HG02610 (cell line): Measurements from ENCODE around the gene PCSK5.

Experiments
- ATAC-seq: cut with Tn5 transposase; IDR thresholded peaks from one replicate; pipeline ENCODE4 v1.9.1; 2021; ENCODE audit warnings: mild to moderate bottlenecking, moderate library complexity; ENCODE audit not compliant: unreplicated experiment

Gene PCSK5

GRCh38 chr9:75918909-75919308 lies 28.4 kb downstream of the PCSK5 start:
- ATAC-seq: no peak

- no peak for ATAC-seq
These were observed 31.1 kb downstream of the PCSK5 start for GRCh38 chr9:75921391-75922127.

DNA sequence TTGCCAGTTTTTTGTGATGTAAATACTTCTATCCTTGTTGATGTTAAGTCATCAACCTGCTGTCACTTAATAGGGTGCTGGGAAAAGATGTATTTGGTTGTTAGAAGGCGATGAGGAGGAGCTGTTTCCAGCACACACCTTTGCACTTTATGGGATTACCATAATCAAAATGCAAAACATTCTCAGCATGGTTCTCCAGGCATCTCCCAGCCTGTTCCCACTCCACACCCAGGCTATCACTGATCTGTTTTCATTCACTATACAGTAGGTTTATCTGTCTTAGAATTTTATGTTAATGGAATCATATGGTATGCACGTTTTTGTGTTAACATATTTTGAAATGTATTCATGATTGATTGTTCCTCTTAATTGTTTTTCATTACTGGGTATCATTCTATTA lies 35.9 kb downstream of the PCSK5 start:
- no peak for ATAC-seq

DNA sequence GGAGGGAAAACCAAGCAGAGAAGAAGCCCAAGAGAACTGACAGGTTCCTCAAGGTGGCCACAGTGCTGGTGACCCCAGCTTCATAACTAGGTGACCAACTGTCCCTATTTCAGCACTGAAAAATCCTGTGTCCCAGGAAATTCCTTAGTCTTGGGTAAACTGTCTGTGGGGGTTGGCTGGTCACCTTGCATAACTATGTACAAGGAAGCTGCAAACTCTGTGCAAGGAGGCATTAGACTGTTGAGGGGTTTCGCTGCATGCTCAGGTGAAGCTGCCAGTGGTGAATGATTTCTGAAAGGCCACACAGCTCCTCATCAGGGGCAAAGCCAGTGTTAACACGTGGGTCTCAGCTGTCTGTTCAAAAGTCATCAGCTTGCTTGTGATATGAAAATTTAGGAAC lies 36.9 kb downstream of the PCSK5 start:
- no peak for ATAC-seq

GRCh38 chr9:75930190-75930589 lies 39.7 kb downstream of the PCSK5 start:
- no peak for ATAC-seq

GRCh38 chr9:75930730-75931321 lies 40.4 kb downstream of the PCSK5 start:
- no peak for ATAC-seq

DNA sequence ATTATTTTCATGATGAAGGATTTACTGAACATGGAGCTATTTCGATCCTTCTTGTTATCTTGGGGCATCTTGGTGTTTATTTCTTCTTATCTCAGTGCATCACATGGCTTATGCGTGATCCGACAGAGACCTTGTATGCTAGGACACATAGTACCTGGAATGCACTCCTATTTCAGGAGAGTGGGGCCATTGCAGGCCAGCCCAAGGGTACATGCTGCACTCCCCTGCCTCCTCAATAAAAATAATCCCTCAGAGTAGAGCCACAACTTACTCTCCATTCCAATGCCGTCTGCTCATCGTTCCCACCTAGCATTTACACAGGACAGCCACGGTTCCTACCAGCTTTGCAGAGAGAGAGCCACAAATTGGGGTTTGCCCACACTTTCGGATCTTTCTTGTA lies 43.5 kb downstream of the PCSK5 start:
- ATAC-seq: no peak

DNA sequence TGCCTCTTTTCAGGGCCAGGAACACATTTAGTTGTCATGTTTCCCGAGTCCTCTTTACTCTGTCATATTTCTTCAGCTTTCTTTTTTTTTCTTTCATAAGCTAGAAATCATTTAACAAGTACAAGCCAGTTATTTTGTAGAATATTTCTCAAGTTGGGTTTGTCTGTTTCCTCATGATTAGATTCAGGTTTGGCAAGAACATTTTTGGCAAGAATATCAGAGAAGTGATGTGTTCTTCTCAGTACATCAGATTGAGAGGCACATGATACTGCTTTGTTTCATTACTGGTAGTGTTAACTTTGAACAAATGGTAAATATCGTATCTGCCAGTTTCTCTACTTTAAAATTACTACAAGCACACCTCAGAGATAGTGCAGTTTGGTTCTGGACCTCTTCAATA lies 45.1 kb downstream of the PCSK5 start:
- no peak for ATAC-seq

DNA sequence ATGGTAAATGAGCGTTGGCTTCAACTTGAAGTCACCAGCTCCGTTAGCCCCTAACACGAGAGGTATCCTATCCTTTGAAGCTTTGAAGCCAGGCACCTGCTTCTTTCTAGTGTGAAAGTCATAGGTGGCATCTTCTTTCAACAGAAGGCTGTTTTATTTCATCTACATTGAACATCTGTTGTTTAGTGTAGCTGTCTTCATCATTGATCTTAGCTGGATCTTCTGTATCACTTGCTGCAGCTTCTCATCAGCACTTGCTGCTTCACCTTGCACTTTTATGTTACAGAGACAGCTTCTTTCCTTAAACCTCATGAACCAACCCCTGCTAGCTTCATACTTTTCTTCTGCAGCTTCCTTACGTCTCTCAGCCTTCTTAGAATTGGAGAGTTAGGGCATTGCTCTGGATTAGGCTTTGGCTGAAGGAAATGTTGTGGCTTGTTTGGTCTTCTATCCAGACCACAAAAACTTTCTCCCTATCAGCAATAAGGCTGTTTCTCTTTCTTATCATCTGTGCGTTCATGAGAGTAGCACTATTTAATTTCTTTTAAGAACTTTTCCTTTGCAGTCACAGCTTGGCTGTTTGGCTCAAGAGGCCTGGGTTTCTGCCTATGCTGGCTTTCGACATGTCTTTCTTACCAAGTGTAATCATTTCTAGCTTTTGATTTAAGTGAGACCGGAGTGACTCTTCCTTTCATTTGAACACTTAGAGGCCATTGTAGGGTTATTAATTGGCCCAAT lies 47.2 kb downstream of the PCSK5 start:
- ATAC-seq: no peak

GRCh38 chr9:75938946-75939345 lies 48.5 kb downstream of the PCSK5 start:
- ATAC-seq: no peak

DNA sequence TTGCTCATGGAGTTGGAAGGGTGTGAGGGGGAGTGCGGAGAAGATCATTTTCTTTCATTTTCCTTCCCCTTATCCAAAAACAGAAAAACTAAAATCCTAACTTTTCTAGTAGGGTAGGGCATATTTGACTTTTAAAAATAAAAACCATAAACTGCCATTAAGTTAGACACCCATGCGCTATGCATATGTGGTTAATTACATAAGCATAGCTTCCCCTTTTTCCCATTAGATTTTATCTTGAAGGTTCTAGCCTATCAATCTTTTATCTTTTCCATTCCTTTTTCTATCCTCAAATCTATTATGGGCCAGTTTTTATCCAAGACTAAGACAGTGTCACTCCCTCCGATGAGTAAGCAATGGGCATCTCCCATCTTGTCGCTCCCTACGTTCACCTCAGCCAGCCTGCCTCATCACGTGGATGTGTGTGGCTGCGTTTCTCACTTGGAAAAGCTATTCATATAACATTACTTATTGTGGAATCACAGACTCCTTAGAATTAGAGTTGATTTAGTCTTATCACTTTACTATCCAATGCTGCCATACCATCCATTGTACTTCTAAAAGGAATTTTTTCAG lies 49.2 kb downstream of the PCSK5 start:
- no peak for ATAC-seq

GRCh38 chr9:75941066-75941465 lies 50.6 kb downstream of the PCSK5 start:
- no peak for ATAC-seq

DNA sequence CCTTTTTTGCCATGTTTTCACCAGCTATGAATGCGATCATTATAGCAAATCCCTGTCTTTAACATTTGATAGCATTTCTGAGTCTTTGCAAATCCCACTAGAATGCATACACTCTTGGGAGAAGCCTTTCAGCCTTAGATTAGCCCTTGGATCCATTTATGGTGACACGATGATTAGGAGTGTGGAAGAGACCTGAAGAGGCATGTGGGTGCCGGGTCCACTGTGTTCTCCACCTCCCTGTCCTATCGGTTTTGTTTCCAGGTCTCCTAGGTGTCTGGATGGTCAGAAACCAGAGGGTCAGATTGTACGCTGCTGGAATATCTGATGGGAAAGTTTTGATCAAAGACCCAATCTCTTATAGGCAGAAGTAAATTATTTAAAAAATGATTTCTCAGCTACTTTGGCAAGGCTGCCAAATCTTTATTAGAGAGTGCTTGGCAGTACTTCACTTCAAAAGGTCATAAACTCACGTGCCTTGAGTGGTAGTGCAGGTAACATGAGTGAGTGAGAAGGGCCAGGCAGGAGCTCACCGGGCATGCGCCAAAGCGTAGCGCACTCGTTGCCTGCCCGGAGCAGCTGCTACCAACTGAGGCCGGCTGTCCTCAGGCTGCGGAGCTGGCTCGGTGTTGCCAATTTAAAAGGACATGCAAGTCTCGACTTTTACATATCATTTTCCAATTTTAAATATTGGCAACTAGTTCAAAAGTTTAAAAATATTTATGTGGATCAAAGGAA lies 51.3 kb downstream of the PCSK5 start:
- ATAC-seq: no peak

DNA sequence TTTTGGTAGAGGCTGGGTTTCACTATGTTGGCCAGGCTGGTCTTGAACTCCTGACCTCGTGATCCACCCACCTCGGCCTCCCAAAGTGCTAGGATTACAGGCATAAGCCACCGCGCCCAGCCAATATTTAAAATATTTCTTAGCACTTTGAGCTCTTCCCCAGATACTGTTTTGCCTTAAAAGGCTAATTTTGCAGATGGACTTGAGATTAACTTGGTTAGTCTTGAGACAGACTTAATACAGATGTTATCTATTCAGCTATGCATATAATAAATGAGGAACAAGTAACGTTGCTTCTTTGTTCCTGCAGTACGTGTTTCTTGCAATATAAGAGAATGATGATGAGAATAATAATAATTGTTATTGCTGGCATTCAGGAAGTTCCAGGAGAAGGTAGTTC lies 56.3 kb downstream of the PCSK5 start:
- no peak for ATAC-seq

GRCh38 chr9:75947233-75947632 lies 56.8 kb downstream of the PCSK5 start:
- no peak for ATAC-seq

DNA sequence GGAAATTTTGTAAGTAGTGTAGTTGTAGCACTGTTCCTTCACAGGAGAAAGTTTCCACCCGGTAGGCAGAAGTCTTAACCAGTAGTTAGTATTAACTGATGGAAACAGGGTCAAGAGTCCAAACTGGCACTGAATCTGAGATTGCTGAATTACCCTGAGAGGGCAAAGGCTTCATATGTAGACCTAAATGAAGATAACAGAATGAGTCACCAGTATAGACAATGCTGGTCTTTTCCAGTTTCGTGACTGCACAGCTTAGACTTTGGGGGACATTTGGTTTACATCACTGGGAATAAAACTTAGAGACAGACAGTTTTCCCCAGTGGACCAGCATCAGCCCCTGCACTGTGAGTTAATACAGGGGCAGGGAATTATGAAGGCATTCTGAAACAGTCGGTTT lies 60.5 kb downstream of the PCSK5 start:
- no peak for ATAC-seq

DNA sequence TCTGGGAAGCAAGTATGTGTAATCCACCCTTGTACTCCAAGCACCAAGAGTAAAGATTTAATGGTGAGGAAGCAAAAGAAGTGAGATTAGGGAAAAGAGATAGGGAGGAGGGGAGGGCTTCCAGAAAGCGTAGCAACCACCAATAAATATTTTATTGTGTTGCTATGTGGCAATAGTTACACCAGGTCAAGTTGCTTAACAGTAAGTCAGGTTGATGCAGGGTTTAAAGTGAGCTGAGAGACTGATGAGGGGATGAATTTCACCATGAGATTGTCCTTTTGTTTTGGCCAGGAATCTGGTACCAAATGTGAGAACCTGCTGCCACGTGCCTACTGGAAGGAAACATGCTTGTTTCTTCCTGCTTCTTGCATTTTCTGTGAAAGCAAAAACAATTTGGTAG lies 62.7 kb downstream of the PCSK5 start:
- no peak for ATAC-seq

- no peak for ATAC-seq
These were observed 65.7 kb downstream of the PCSK5 start for GRCh38 chr9:75956161-75956560.

GRCh38 chr9:75957116-75957515 lies 66.6 kb downstream of the PCSK5 start:
- ATAC-seq: no peak

DNA sequence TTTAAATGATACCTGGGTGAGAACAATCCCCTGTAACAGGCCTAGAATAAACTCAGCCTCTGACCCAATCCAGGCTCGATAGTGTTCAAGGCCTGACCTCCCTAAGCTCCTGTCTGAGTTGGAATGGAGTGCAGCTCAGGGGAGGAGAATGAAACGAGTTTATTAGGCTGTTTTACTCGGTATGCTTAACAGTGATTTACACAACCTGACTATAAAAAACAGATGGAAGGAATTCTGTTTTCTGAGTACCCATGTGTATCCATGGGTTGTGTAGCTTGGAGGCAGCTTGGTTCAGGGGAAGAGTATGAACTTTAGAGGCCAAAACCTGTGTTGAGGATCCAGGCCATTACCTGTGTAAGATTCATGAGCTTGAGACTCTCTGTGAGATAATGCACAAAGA lies 67.8 kb downstream of the PCSK5 start:
- no peak for ATAC-seq

DNA sequence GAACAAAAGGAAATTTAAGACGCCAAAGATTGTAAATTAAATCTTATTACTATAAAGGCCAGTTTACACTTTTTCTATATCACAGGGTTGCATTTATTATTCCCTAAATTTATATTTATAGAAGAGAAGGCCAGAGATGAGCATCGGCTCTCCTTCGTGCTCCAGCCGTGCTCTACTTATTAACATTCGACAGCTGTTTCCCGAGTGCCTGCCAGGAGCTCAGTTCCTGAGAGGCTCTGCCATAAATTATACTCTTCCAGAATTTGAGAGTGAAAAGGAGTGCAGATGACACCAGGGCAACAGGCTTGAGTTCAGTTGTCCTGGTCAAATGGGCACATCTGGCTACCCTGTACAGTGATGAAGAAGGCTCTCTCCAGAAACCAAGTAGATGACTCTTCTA lies 70.1 kb downstream of the PCSK5 start:
- ATAC-seq: no peak
